C4-2B (cell line): ENCODE measurements around the gene CREB5.
"Not testable (repeated sequence)": the region's sequence is repeated elsewhere in the genome, so short reads cannot be mapped to it uniquely, and the experiment has no call there.

Source experiments
- H3K27ac ChIP-seq: fragments of 450-650 bp; 2 replicates; pipeline ENCODE4 v1.5.1; 2017
- ZFX ChIP-seq: fragments of 450-650 bp; IDR thresholded peaks from 2 replicates; pipeline ENCODE4 v1.6.1; 2017
- TF ChIP-seq, protein P1 (sequence below): fragments of 450-650 bp; conservative IDR thresholded peaks from 2 replicates; pipeline ENCODE4 v1.5.1; 2017; ENCODE audit warnings: mild to moderate bottlenecking

CREB5 gene

GRCh38 chr7:28550580-28551186, 138.4 kb downstream of the CREB5 start:
- no peak overlapping the region for H3K27ac ChIP-seq
- TF ChIP-seq, protein P1, sequence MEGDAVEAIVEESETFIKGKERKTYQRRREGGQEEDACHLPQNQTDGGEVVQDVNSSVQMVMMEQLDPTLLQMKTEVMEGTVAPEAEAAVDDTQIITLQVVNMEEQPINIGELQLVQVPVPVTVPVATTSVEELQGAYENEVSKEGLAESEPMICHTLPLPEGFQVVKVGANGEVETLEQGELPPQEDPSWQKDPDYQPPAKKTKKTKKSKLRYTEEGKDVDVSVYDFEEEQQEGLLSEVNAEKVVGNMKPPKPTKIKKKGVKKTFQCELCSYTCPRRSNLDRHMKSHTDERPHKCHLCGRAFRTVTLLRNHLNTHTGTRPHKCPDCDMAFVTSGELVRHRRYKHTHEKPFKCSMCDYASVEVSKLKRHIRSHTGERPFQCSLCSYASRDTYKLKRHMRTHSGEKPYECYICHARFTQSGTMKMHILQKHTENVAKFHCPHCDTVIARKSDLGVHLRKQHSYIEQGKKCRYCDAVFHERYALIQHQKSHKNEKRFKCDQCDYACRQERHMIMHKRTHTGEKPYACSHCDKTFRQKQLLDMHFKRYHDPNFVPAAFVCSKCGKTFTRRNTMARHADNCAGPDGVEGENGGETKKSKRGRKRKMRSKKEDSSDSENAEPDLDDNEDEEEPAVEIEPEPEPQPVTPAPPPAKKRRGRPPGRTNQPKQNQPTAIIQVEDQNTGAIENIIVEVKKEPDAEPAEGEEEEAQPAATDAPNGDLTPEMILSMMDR = no peak
- TF ChIP-seq ZFX = no peak

DNA sequence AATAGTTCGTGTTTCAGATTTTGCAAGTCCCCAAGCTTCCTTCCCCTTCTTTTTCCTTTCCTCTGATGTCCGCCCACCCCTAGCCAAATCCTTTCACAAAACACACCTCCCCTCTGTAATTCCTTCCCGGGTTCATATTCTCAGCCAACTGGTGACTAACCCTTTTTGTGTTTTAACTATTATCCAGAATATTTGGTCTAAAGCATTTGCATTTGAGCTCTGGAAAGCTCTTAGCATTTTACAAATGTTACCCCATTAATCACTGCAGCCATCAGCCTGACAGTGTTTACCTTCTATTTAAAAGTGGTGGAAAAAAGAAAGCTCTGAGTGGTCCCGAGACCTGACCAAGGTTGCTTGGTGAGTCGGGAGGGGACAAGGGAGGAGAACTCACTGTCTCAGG, 139.0 kb downstream of the CREB5 start:
- H3K27ac ChIP-seq = no peak overlapping the region
- TF ChIP-seq, protein P1 = no peak
- no peak for TF ChIP-seq ZFX

DNA sequence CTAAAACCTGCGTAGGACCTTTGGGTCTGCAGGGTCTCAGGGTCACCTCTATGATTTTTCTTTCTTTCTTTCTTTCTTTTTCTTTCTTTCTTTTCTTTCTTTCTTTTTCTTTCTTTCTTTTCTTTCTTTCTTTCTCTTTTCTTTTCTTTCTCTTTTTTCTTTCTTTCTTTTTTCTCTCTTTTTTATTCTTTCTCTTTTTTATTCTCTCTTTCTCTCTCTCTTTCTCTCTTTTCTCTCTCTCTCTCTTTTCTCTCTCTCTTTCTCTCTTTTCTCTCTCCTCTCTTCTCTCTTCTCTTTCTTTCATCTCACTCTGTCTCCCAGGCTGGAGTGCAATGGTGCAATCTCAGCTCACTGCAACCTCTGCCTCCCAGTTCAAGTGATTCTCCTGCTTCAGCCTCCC, 139.4 kb downstream of the CREB5 start:
- H3K27ac ChIP-seq = not testable (repeated sequence)

DNA sequence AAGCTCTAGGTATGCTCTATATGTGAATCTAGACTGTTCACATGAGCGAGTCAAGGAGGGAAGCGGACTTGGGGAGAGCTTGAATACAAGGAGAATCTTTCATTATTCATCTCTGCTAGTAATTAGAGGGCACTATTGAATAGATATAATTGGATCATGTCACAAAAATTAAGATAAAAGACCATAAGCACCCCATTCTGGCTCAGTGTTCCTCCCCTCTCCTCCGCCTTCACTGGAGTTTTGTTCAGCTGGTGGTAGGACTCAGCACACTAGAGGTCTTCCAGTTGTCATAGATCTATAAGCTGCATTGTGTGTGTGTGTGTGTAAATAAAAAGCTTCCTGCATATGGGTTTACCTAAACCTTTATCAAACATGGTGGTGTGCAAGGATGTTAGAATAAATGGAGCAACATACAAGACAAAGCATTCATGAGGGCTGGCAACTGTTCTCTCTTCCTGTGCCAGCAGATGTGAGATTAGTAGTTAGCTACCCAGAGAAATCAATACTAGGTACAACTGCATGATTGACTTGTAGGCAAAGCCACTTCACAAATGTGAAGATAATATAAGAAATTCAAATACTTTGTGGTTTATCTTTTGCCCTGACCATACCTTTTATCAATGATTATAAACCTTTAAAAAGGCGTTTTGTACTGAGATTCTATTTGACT, 142.6 kb downstream of the CREB5 start:
- no peak for TF ChIP-seq ZFX
- TF ChIP-seq, protein P1 = no peak
- no peak overlapping the region for H3K27ac ChIP-seq

GRCh38 chr7:28556025-28556424, 143.7 kb downstream of the CREB5 start:
- no peak overlapping the region for H3K27ac ChIP-seq
- TF ChIP-seq ZFX = no peak
- TF ChIP-seq, protein P1 = no peak

DNA sequence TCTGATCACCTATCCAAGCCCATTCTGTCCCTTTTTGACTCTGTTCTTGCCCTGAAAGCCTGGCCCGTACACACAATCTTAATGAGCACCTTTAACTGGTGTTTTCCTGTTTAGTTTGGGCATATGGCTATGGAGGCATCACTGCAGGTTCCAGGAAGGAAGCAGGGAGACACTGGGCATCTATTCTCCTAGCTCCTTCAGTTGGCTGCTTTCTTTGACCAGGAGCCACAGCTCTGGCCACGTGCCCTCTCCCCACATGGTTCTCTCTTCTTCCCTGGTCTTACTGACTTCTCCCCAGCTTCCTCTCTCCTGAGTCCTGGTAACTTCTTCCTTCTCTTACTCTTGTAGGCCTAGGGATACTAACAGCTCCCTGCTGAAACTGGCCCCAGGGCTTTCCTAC, 144.4 kb downstream of the CREB5 start:
- no peak for TF ChIP-seq ZFX
- TF ChIP-seq, protein P1 = no peak
- no peak overlapping the region for H3K27ac ChIP-seq

GRCh38 chr7:28558236-28558635, 145.9 kb downstream of the CREB5 start:
- TF ChIP-seq ZFX = no peak
- TF ChIP-seq, protein P1 = no peak
- H3K27ac ChIP-seq = no peak overlapping the region

DNA sequence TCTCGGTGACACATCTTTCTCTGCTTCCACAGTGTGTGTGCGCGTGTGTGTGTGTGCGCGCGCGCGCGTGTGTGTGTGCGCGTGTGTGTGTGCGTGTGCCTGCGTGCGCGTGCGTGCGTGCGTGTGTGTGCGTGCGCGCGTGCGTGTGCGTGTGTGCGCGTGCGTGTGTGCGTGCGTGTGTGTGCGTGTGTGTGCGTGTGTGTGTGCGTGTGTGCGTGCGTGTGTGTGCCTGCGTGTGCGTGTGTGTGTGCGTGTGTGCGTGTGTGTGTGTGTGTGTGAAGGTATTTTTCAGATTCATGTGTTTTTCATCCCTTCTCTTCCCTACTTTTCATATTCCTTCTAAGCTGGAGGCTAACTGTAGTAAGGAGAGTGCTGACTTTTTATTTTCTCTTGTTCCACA, 148.4 kb downstream of the CREB5 start:
- TF ChIP-seq, protein P1 = no peak
- TF ChIP-seq ZFX = no peak

More for the DNA sequence above, 148.4 kb downstream of the CREB5 start:
- H3K27ac ChIP-seq = no peak overlapping the region
